ENCODE results near the gene TNN.
"Not testable (repeated sequence)": the region's sequence is repeated elsewhere in the genome, so short reads cannot be mapped to it uniquely, and the experiment has no call there.

Gene TNN

GRCh38 chr1:175067362-175068106 is at the start of gene TNN:
Gene TNN (plus strand): TSS chr1:175067833. CDS start chr1:175077419, 9,586 bp downstream.
- H3K4me3 Mint-ChIP-seq, result no peak within 1 kb of the TSS
- peaks cover 5% of the 10 kb centered on the region for H3K4me1 Mint-ChIP-seq (ENCODE audit: low read depth)
- H3K27me3 Mint-ChIP-seq, result peaks cover 8% of the 10 kb centered on the region

GRCh38 chr1:175019524-175019923 is 48.1 kb upstream of the TNN start:
- Mint-ChIP-seq H3K27ac (no peak overlapping the region), H3K27me3 (no peaks in the 10 kb centered on the region), H3K4me3 (no peak overlapping the region), H3K9me3 (no peaks in the 10 kb centered on the region), H3K36me3 (ENCODE audit: low read depth) (peaks cover 48% of the 10 kb centered on the region), H3K4me1 (ENCODE audit: low read depth) (peaks cover 28% of the 10 kb centered on the region)

More at GRCh38 chr1:175067362-175068106, at the start of gene TNN:
- Mint-ChIP-seq H3K9me3 (no peaks in the 10 kb centered on the region), H3K36me3 (ENCODE audit: low read depth) (no peaks in the 10 kb centered on the region), H3K27ac (no peak within 1 kb of the TSS)

GRCh38 chr1:175023043-175023921 is 44.4 kb upstream of the TNN start, which contains the start of gene MRPS14:
Gene MRPS14 (minus strand): TSS chr1:175023425. CDS start chr1:175023408, 17 bp downstream.
- Mint-ChIP-seq H3K4me1 (ENCODE audit: low read depth) (peaks cover 24% of the 10 kb centered on the region), H3K9me3 (no peaks in the 10 kb centered on the region), H3K27me3 (no peaks in the 10 kb centered on the region), H3K4me3 (peak within 1 kb of the TSS; percentile 98), H3K36me3 (ENCODE audit: low read depth) (peaks cover 23% of the 10 kb centered on the region), H3K27ac (peak within 1 kb of the TSS; percentile 95)

GRCh38 chr1:175023922-175024242 is 43.8 kb upstream of the TNN start:
- H3K4me3 Mint-ChIP-seq, result peak overlapping the region; percentile 98
- not testable (repeated sequence) for H3K27me3 Mint-ChIP-seq, H3K9me3 Mint-ChIP-seq
- peak overlapping the region; percentile 95 for H3K27ac Mint-ChIP-seq
- H3K4me1 Mint-ChIP-seq (ENCODE audit: low read depth), result peaks cover 24% of the 10 kb centered on the region
- H3K36me3 Mint-ChIP-seq (ENCODE audit: low read depth), result peaks cover 23% of the 10 kb centered on the region

- Mint-ChIP-seq H3K36me3 (ENCODE audit: low read depth) (peaks cover 23% of the 10 kb centered on the region), H3K27ac (no peak overlapping the region), H3K9me3 (no peaks in the 10 kb centered on the region), H3K4me3 (peak overlapping the region; percentile 17), H3K27me3 (no peaks in the 10 kb centered on the region), H3K4me1 (ENCODE audit: low read depth) (peaks cover 31% of the 10 kb centered on the region)
These were observed 42.9 kb upstream of the TNN start for GRCh38 chr1:175024773-175025172.

GRCh38 chr1:175033953-175034352 is 33.7 kb upstream of the TNN start:
- Mint-ChIP-seq H3K27me3 (no peaks in the 10 kb centered on the region), H3K4me1 (ENCODE audit: low read depth) (peaks cover 8% of the 10 kb centered on the region), H3K4me3 (no peak overlapping the region), H3K27ac (no peak overlapping the region), H3K36me3 (ENCODE audit: low read depth) (no peaks in the 10 kb centered on the region), H3K9me3 (no peaks in the 10 kb centered on the region)

GRCh38 chr1:175034775-175035174 is 32.9 kb upstream of the TNN start:
- Mint-ChIP-seq H3K36me3 (ENCODE audit: low read depth) (no peaks in the 10 kb centered on the region), H3K4me3 (no peak overlapping the region), H3K27me3 (no peaks in the 10 kb centered on the region), H3K4me1 (ENCODE audit: low read depth) (peaks cover 2% of the 10 kb centered on the region), H3K9me3 (no peaks in the 10 kb centered on the region), H3K27ac (no peak overlapping the region)

GRCh38 chr1:175035865-175036264 is 31.8 kb upstream of the TNN start:
- Mint-ChIP-seq H3K4me1 (ENCODE audit: low read depth) (no peaks in the 10 kb centered on the region), H3K4me3 (no peak overlapping the region), H3K27me3 (no peaks in the 10 kb centered on the region), H3K9me3 (no peaks in the 10 kb centered on the region), H3K36me3 (ENCODE audit: low read depth) (no peaks in the 10 kb centered on the region), H3K27ac (no peak overlapping the region)

- no peak overlapping the region for H3K27ac Mint-ChIP-seq
- no peaks in the 10 kb centered on the region for H3K9me3 Mint-ChIP-seq
These were observed 31.2 kb upstream of the TNN start for GRCh38 chr1:175036476-175036875.

GRCh38 chr1:175037416-175037815 is 30.2 kb upstream of the TNN start:
- Mint-ChIP-seq H3K4me3 (no peak overlapping the region), H3K9me3 (no peaks in the 10 kb centered on the region), H3K36me3 (ENCODE audit: low read depth) (no peaks in the 10 kb centered on the region), H3K4me1 (ENCODE audit: low read depth) (no peaks in the 10 kb centered on the region), H3K27me3 (no peaks in the 10 kb centered on the region), H3K27ac (no peak overlapping the region)

More at GRCh38 chr1:175036476-175036875, 31.2 kb upstream of the TNN start:
- Mint-ChIP-seq H3K27me3 (no peaks in the 10 kb centered on the region), H3K4me3 (no peak overlapping the region), H3K36me3 (ENCODE audit: low read depth) (no peaks in the 10 kb centered on the region), H3K4me1 (ENCODE audit: low read depth) (no peaks in the 10 kb centered on the region)

GRCh38 chr1:175040324-175040879 is 27.2 kb upstream of the TNN start:
- Mint-ChIP-seq H3K4me3 (no peak overlapping the region), H3K9me3 (no peaks in the 10 kb centered on the region), H3K36me3 (ENCODE audit: low read depth) (no peaks in the 10 kb centered on the region), H3K27ac (no peak overlapping the region), H3K4me1 (ENCODE audit: low read depth) (no peaks in the 10 kb centered on the region), H3K27me3 (peaks cover 7% of the 10 kb centered on the region)

- Mint-ChIP-seq H3K36me3 (ENCODE audit: low read depth) (no peaks in the 10 kb centered on the region), H3K27me3 (peaks cover 14% of the 10 kb centered on the region), H3K27ac (no peak overlapping the region), H3K4me3 (no peak overlapping the region), H3K9me3 (no peaks in the 10 kb centered on the region), H3K4me1 (ENCODE audit: low read depth) (no peaks in the 10 kb centered on the region)
These were observed 25.0 kb upstream of the TNN start for GRCh38 chr1:175042650-175043049.

- Mint-ChIP-seq H3K36me3 (ENCODE audit: low read depth) (no peaks in the 10 kb centered on the region), H3K27ac (no peak overlapping the region), H3K27me3 (peaks cover 25% of the 10 kb centered on the region), H3K4me1 (ENCODE audit: low read depth) (no peaks in the 10 kb centered on the region), H3K9me3 (no peaks in the 10 kb centered on the region), H3K4me3 (no peak overlapping the region)
These were observed 23.8 kb upstream of the TNN start for GRCh38 chr1:175043824-175044223.

- not testable (repeated sequence) for H3K4me3 Mint-ChIP-seq; H3K9me3 Mint-ChIP-seq; H3K27ac Mint-ChIP-seq; H3K4me1 Mint-ChIP-seq (ENCODE audit: low read depth); H3K36me3 Mint-ChIP-seq (ENCODE audit: low read depth)
- peaks cover 33% of the 10 kb centered on the region for H3K27me3 Mint-ChIP-seq
These were observed 23.0 kb upstream of the TNN start for GRCh38 chr1:175044591-175044990.

GRCh38 chr1:175045097-175045496 is 22.5 kb upstream of the TNN start:
- no peak overlapping the region for H3K4me3 Mint-ChIP-seq
- no peaks in the 10 kb centered on the region for H3K9me3 Mint-ChIP-seq
- H3K36me3 Mint-ChIP-seq (ENCODE audit: low read depth), result no peaks in the 10 kb centered on the region
- H3K4me1 Mint-ChIP-seq (ENCODE audit: low read depth), result no peaks in the 10 kb centered on the region
- no peak overlapping the region for H3K27ac Mint-ChIP-seq
- peaks cover 36% of the 10 kb centered on the region for H3K27me3 Mint-ChIP-seq
